GM21825 (cell line): ENCODE results near the gene TBC1D30.

Experiments used
- ATAC-seq: cut with Tn5 transposase; IDR thresholded peaks from one replicate; pipeline ENCODE4 v1.9.1; 2021; ENCODE audit warnings: mild to moderate bottlenecking, moderate library complexity; ENCODE audit not compliant: unreplicated experiment

Gene TBC1D30

GRCh38 chr12:64907097-64907496 lies 82.7 kb downstream of the TBC1D30 start:
- no peak for ATAC-seq

DNA sequence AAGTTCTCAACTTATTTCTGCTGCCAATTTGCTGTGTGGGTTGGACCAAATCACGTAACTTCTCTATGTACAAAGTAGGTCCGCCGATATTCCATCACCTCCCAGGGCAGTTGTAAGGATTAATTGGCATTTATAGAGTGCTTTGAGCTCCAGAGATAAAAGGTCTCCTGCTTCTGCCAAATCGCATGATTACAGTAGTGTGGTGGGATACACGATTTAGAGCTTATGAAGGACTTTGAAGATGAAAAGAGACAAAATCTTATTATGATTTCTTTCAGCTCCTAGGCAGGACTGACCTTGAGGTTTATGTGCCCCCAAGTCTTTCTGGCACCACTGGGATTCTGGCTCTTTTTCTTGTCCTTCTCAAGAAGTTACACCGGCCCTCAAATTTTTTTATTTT lies 84.7 kb downstream of the TBC1D30 start:
- no peak for ATAC-seq

DNA sequence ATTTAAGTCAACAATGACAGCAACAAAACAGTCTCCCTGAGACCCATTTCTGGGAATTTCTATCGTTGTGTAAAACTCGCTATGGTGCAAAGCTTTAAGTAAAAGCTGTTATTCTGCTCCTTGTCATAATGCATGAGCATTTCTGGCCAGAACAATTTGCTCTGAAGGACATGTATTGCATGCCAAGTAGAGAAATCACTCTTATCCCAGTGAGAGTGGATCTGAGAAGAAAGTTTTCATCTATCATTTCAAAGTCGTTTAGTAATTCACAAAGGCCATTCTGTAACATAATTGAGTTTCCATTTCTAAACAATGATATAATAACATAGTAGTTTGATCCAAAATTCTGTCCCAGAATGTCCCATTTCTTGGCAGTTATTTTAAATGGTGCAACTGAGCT lies 86.6 kb downstream of the TBC1D30 start:
- no peak for ATAC-seq

DNA sequence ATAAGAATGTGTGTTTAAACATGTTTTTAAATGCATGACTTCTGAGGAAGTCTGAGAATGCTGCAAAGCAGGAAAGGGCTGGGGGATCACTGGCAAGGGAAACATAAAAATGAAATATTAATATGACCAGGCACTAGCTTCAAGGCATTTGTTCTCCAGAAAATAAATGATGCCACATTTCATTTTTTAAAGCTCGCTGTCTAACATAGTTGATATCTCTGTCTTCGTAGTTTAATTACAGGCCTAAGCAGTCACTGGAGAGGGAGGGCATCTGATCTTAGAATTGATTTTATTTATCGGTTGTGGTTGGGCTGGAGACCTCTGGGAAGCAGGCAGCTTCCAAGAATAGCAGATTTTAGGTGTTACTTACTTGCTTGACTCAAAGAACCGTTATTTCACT lies 87.5 kb downstream of the TBC1D30 start:
- no peak for ATAC-seq

- no peak for ATAC-seq
Observed at GRCh38 chr12:64912516-64913255, 88.2 kb downstream of the TBC1D30 start.

- ATAC-seq, result no peak
Observed at GRCh38 chr12:64915242-64915641, 90.8 kb downstream of the TBC1D30 start.

DNA sequence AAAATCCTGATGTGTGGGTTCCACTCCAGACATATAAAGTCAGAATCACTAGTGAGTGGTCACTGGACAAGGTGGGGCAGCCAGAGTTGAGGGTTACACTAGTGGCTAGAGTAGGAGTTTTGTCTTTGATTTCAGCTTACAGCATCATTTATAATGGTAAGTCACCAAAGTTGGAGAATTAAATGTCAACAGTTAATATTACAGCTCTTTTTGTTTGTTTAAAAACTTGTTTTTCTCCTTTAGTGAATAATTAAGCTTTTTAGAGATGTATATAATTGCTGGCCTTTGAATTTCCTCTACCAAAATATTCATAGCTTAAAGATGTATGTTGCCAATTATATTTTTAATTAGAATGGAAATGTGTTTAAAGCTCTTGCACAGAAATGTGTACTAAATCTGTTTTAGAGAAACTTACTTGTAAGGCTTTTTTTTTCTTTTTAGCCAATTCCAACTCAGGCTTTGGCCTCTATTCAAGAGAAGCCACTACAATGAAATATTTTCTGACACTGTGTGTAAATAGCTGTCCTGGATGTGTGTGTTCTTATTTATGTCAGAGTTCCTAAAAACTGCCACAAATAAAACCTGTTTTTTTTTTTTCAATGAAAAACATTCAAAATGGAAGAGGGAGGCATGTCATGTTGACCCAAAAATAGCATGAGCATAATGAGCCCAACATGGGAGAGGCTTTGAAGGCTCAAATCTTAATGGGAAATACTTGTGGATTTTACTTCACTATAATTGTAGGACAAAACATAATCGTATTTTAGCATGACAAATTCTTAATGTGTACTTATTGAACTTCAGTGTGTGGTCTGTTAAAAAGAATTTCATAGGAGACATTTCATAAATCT lies 92.2 kb downstream of the TBC1D30 start:
- ATAC-seq, result no peak

DNA sequence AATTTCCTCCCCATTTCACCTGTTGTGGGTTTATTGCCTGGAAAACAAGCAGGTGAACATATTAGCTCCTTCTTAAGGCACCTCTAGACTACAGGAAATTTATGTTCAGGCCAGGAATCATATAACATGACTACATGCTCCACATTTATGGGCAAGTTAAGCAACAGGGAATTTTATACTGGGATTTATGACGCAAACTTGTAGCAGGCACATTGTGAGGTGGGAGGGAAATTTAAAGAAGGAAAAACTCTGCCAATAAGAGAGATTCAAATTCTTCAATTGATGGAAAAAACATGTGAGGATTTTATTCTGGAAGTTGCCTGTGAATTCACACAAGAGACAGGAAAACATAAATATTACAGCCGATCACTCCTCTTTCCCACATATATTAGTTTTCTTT lies 93.9 kb downstream of the TBC1D30 start:
- ATAC-seq, result no peak

DNA sequence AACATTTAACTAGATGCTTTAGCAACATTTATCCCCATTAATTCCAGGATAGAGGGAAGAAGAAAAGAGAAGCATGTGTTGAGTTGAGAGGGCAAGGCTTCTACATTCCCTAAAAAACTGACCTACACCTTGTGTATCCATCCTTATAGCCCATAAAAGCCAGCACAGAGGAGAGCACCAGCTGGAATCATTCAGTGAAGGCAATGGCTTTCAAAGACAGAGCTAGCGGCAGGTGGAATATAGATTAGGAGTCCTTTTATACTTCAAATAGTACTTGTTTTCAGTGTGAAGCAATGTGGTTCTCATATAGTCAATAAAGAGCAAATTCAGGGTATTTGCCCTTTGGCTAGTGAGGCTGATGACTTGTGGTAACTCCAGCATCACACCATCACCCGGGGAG lies 94.4 kb downstream of the TBC1D30 start:
- ATAC-seq, result no peak

DNA sequence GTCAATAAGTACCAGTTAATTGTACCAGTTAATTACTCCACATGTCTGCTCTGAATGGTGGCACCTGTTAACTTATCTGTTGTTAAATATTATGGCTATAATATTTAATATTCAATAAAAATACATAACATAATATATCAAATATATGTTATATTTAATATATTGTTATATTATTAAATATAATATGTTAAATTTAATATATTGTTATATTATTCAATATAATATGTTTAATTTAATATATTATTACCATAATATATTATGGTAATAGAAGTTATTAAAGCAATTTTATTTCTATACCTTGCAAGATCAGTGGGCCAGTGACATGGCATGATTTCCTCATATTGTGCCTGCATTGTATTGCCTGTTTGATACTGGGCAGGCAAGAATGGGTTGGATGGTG lies 98.4 kb downstream of the TBC1D30 start:
- no peak for ATAC-seq

DNA sequence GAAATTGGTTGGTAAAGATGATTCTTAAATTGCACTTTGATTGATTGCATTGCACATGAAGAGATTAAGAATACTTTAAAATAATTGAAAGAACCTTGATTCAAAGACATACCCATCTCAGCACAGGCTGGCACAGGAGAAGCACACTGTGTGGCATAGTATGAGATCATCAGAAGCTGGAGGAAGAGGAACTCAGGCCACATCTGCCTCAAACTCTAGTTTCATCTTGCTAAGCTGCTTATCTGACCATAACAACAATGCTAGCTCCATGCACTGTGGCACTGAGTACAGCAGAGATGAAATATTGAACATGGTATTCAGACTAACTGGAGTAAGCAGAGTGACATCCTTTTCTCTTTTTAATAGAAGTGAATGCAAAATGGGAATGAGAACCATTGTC lies 99.1 kb downstream of the TBC1D30 start:
- ATAC-seq, result no peak
